Skin of body (tissue), 2 donors: ENCODE measurements around the gene PPP2R5B. TPM values are rescaled to one million over a fixed set of nuclear protein-coding genes. Genes with fewer than 3 reads are reported as not detected.
A peak's percentile ranks its signal among the peaks of the same experiment; 100 is the strongest.

Experiments used
- DNase-seq: peaks from one replicate; lab custom pipeline; 2025; lab: John Stamatoyannopoulos, UW
- total RNA-seq: library from RNA; depleted of rRNA; stranded (reverse); fragments of >200 nt; gene quantifications from one replicate; pipeline ENCODE4 v1.2.3, GENCODE V29; 2014

The PPP2R5B gene
- total RNA-seq, 1 donor from 2014 or later: 5.5 TPM

- DNase-seq: no peak
Measured at GRCh38 chr11:64888729-64889511, 35.6 kb upstream of the PPP2R5B start.

DNA sequence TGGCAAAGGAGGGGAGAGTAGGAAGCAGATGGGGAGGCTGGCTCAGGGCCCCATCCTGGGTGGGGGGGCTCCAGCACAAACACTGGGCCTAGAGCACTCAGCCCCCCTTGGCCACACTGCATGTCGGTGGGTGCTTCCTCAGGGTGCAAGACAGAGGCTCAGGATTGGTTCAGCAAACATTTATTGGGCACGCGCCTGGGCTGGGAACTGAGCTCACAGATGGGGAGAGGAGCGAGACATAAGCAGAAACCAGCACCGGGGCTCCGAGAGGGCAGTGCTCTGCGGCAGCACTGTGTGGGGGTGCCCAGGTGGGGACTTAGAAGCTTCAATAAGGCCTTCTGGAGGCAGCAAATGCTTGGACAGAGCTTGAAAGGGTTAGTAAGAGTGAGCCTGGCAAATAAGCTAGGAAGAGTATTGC, 34.0 kb upstream of the PPP2R5B start:
- no peak for DNase-seq

- DNase-seq: no peak
Measured at GRCh38 chr11:64891215-64891848, 33.2 kb upstream of the PPP2R5B start.

- DNase-seq: no peak
Measured at GRCh38 chr11:64891880-64892279, 32.6 kb upstream of the PPP2R5B start.

- DNase-seq: no peak
Measured at GRCh38 chr11:64892411-64892831, 32.1 kb upstream of the PPP2R5B start.

GRCh38 chr11:64892838-64893193, 31.7 kb upstream of the PPP2R5B start:
- no peak for DNase-seq

DNA sequence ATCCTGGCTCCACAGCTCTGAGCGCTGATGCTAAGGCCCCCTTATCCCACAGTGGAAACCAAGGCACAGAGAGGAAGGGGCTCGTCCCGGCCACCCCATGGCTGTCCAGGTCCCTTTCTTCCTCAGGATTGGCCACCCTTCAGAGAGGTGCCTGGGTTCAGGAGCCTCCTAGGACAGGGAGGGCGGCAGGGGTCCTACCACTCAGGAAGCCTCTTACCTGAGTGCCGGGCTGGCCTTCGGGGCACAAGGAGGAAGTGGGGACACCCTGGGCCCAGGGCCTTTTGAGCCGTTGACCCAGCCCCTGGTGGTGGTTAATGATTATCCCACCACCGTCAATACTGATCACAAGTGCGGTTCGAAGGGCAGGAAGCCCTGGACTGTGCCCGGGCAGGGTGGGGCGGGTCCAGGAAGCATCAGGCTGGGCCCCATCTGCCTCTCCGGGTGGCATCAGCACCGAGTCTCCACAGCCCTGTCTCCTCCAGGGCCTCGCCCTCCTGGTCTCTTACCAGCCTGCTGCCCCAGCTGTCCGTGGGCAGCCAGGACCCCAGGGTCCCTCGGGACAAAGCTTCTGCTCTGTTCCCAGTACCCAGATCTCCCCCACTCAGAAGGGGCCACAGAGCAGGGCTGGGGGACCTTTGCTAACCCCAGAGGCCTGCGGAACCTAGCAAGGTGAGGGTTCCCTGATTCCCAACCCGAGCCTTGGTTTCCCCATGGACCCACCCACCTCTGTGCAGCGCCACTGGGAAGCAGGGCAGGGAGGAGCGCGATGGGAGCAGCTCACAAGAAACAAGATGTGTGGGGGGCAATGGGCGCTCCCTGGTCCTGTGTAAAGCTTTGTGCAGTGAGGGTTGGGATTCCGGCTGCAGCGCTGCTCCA, 31.1 kb upstream of the PPP2R5B start:
- no peak for DNase-seq

- peak; percentile 11 for DNase-seq
Measured at GRCh38 chr11:64894070-64894811, 30.2 kb upstream of the PPP2R5B start.

- DNase-seq: no peak
Measured at GRCh38 chr11:64894812-64895452, 29.6 kb upstream of the PPP2R5B start.

GRCh38 chr11:64896448-64897022, 28.0 kb upstream of the PPP2R5B start:
- no peak for DNase-seq

GRCh38 chr11:64897381-64898075, 27.0 kb upstream of the PPP2R5B start:
- no peak for DNase-seq

- no peak for DNase-seq
Measured at GRCh38 chr11:64898076-64898445, 26.4 kb upstream of the PPP2R5B start.

DNA sequence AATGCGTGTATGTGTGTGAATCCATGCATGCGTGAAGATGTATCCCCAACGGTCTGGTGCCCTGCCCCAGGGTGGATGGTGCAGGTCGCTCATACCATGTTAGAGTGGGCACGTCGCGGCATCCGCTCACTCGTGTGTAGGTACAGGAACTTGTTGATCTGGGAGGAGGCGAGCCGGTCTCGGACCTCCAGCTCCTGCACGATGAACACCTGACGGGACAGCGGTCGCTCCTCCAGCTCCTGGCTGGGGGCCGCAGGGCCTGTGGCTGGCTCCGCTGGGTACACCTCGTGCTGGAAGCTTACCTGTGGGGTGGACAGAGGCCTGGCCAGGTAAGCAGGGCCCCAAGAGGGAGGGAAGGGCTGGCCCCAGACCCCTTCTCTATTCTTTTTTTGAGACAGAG, 25.9 kb upstream of the PPP2R5B start:
- no peak for DNase-seq

GRCh38 chr11:64900263-64900678, 24.2 kb upstream of the PPP2R5B start:
- DNase-seq: no peak

GRCh38 chr11:64900774-64901173, 23.7 kb upstream of the PPP2R5B start:
- DNase-seq: no peak

GRCh38 chr11:64902102-64902900, 22.2 kb upstream of the PPP2R5B start:
- no peak for DNase-seq

DNA sequence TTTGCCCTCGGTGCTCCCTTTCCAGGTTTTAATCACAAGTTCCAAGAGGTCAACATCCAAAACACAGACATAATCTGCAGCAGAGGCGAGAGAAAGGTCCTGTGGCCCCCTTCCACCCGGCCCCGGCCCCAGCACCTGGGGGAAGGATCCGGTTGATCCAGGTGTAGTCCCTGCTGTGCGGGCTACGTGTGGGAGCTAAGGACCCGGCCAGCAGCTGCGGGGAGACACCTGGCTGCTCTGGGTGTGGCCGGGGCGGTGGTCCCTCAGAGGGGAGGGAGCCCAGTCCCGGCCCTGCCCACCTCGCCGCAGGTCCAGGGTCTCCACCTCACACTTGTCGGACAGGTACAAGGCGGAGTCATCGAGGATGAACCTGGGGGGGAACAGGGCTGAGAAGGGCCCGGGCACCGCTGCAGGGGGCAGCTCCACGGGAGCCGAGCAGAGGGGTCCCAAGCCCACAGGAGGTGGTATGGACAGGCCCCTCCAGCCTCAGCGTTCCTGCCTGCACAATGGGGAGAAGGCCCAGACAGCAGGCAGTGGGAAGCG, 21.1 kb upstream of the PPP2R5B start:
- DNase-seq: no peak

DNA sequence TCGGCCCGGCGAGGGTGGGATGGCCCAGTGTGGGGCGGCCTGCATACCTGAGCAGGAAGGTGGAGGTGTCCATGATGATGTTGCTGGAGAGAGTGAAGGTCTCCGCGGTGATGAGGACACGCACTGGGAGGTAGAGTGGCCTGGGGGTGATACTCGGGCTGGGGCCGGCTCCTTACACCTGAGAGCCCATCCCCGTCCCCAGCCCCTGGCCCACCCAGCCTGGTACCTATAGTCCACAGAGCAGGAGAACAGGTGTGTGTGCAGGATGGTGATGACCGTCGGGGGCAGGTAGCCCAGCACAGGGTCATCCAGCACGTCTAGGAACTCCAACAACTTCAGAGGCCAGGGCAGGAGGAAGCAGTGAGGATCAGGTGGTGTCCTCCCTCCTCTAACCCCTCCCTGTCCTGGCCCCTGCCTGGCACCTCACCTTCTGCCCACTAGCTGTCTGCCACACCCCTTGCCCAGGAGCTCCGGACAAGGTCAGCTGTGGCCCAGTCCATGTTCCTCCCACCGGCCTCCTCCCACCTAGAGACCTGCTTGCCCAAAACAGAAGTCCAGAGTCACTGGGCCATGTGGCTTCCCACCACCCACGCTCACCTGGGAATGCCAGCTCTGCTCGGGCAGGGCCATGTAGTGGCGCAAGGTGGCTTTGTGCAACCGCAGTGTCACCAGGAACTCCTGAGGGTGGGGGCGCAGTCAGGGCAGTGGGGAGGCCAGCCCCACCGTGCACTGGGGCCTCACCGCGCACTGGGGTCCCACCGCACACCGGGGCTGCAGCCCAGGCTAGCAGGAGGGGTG, 18.8 kb upstream of the PPP2R5B start:
- no peak for DNase-seq
